ENCODE measurements around the gene IL10RB.

Gene IL10RB

DNA sequence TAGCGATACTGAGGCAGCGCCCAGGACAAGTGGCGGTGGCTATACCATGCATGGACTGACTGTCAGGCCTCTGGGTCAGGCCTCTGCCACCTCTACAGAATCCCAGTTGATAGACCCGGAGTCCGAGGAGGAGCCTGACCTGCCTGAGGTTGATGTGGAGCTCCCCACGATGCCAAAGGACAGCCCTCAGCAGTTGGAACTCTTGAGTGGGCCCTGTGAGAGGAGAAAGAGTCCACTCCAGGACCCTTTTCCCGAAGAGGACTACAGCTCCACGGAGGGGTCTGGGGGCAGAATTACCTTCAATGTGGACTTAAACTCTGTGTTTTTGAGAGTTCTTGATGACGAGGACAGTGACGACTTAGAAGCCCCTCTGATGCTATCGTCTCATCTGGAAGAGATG, 3.2 kb upstream of the IL10RB start:
- DNase-seq (ENCODE audit: insufficient read length, low spot score) (no peak), FAIRE-seq (no peak)

DNA sequence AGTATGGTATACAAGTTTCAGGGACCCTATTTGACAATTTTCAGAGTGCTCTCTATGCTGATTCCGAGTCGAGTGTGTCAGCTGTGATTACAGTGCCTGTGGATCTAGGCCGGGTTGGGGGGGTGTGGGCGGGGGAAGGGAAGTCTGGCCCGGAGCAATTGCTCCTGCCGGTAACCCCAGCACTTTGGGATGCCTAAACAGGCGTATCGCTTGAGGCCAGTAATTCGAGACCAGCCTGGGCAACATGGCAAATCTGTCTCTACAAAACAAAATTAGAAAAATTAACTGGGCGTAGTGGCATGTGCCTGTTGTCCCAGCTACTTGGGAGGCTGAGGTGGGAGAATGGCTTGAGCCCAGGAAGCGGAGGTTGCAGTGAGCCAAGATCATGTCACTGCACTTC, 1.6 kb upstream of the IL10RB start:
- FAIRE-seq: no peak

DNA sequence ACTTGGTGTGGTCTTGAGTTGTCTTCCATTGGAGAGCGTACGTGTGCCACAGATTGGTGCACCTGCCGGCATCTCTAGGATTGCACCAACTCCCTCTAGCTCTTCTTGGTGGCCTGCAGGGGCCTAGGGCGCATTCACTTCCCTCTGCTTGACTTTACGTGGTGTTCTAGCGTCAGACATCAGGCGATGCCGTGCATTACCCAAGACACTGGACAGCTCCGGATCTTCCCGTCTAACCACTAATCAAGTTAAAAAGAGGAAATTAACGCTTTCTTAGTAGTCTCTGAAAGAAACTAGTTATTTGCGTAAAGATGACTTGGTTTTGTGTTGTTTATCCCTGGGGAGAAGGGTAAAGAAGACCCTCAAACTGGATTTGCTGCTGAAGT, 510 bp upstream of the IL10RB start:
- DNase-seq (ENCODE audit: insufficient read length, low spot score): no peak
- FAIRE-seq: no peak

More for the DNA sequence above, 1.6 kb upstream of the IL10RB start:
- no peak for DNase-seq (ENCODE audit: insufficient read length, low spot score)

DNA sequence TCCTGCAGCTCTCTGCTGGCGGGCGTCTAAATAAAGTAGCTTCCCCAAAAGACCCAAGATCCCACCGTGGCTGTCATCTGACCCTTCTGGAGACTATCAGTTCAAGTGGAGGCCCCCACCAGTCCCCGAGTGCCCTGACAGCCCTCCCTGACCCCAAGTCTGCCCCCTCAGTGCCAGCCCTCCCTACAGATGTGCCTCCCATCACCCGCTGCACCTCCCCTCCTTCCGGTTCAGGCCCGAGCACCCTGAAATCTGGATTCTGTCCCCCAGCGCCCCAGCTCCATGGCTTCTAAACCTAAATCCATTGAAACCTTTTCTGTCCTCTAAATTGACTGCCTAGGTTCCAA, 595 bp downstream of the IL10RB start:
- no peak for FAIRE-seq
- DNase-seq (ENCODE audit: insufficient read length, low spot score): no peak

DNA sequence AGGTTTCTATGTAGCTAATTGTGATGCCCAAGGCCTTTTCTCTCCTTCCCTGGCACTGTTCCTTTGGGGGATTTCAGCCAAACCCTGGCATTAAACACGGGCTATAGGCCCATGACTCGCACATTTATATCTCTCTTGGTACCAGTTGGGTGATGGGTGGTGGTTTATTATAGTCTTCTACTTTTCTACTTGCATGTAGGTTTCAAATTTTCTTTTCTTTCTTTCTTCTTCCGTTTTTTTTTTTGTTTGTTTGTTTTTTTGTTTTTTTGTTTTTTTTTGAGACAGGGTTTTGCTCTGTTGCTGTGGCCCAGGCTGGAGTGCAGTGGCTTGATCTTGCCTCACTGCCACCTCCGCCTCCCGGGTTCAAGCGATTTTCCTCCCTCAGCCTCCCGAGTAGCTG, 1.1 kb downstream of the IL10RB start:
- FAIRE-seq (no peak), DNase-seq (ENCODE audit: insufficient read length, low spot score) (no peak)

DNA sequence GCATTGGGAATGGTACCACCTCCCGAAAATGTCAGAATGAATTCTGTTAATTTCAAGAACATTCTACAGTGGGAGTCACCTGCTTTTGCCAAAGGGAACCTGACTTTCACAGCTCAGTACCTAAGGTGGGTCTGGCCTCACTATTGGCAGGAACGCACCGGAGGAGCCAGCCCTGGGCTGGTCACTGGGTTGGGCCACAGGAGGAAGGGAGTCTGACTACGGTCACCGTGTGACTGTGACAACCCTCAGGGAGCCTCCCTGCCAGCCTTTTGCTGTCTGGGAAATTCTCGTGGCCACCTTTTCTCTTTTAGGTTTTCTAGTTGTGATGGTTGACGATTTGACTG, 2.2 kb downstream of the IL10RB start:
- no peak for FAIRE-seq
- DNase-seq (ENCODE audit: insufficient read length, low spot score): no peak

GRCh38 chr21:33268737-33269441, 2.7 kb downstream of the IL10RB start:
- FAIRE-seq (no peak), DNase-seq (ENCODE audit: insufficient read length, low spot score) (no peak)

DNA sequence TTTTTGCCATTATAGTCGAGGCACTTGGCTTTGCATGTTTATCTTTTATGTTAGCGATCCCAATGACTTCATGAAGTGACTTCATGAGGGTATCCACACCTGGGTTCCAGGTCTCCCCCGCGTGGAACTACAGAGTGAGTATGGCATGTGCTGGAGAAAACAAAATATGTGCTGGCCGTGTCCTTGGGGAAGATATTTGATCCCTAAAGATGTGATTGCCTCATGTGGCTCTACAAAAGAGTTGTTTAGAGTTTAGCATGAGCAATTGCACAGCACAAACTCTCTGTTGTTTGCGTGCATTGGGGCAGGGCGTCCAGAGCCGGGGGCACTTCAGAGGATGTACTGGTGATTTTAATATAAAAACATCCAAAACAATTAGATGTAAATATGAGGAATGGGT, 4.8 kb downstream of the IL10RB start:
- FAIRE-seq (no peak), DNase-seq (ENCODE audit: insufficient read length, low spot score) (no peak)

DNA sequence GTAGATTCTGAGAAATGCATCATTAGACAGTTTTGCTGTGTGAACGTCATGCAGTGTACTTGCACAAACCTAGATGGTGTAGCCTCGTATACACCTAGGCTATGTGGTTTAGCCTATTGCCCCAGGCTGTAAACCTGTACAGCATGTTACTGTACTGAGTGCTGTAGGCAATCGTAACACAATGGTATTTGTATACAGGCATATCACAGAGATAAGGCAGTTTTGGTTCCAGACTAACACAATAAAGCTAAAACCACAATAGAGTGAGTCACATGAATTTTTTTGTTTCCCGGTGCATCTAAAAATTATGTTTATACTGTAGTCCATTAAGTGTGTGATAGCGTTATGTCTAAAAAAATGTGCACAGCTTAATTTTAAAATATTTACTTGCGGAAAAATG, 6.9 kb downstream of the IL10RB start:
- FAIRE-seq (peak; percentile 9), DNase-seq (ENCODE audit: insufficient read length, low spot score) (no peak)

DNA sequence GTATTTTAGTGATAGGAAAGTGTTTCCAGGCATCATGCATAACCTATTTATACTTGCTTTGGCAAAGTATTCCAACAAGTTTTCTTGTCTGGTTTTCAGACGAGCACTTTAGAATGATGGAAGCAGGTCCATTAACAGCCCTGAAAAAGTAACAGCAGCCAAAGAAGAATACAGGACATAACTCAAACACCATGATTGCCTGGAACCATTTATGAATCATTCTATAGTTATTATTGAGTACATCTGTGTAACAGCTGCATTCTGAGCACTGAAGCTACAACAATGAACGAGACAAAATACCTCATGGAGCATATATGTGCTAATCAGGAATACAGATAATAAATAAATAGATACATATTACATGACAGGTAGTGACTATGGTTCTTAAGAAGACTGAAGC, 12.6 kb downstream of the IL10RB start:
- DNase-seq (ENCODE audit: insufficient read length, low spot score) (no peak), FAIRE-seq (no peak)

GRCh38 chr21:33279330-33279820, 13.2 kb downstream of the IL10RB start:
- DNase-seq (ENCODE audit: insufficient read length, low spot score) (no peak), FAIRE-seq (no peak)

- FAIRE-seq (no peak), DNase-seq (ENCODE audit: insufficient read length, low spot score) (no peak)
Measured at GRCh38 chr21:33281096-33281652, 15.0 kb downstream of the IL10RB start.

DNA sequence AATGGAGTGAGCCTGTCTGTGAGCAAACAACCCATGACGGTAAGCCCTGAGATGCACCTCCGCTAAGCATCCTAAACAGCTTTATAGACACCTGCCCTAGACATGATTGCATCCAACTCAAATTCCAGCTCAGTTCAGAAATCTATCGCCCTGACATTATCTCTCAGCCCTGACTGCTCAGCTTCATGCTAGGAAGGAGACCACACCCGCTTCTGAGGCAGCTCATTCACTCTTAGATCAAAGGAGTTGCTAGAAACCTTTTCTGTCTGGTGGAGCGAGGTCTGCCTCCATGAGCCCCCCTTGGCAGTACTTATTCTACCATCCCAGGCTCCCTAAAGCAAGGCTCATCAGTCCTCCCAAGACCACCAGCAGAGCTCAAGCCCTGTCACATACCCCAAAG, 17.0 kb downstream of the IL10RB start:
- DNase-seq (ENCODE audit: insufficient read length, low spot score) (no peak), FAIRE-seq (no peak)

GRCh38 chr21:33286076-33286475, 19.9 kb downstream of the IL10RB start:
- peak; percentile 16 for FAIRE-seq

GRCh38 chr21:33286600-33287456, 20.7 kb downstream of the IL10RB start:
- no peak for DNase-seq (ENCODE audit: insufficient read length, low spot score)
- FAIRE-seq: no peak

More at GRCh38 chr21:33286076-33286475, 19.9 kb downstream of the IL10RB start:
- DNase-seq (ENCODE audit: insufficient read length, low spot score): no peak

DNA sequence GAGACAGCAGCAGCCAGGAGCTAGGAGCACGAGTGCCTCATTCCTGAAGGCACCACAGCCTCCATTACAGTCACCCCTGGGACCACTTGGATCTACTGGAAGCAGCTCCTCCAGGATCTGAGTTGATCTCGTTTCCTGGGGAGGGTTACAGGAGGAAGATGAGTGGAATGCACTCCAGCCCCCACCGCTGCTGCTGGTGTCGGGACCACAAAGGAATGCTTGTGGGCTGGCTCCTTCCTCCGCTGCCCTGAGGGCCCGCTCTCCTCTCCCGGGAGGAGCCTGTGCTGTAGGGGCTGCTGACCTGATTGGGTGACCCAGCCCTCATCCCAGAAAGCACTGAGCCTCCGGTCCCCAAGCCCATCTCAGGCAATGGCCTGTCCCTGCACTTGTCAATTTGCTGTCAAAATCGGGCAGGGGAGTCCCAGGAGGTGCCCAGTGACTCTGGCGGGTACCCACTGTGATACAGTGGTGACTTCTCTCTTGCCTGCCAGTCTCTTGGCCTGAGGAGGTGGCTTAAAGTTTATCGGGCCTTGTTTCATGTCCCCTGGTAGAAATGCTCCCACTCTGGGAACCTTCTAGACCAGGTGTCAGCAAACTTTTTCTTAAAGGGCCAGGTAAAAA, 23.1 kb downstream of the IL10RB start:
- no peak for DNase-seq (ENCODE audit: insufficient read length, low spot score)

DNA sequence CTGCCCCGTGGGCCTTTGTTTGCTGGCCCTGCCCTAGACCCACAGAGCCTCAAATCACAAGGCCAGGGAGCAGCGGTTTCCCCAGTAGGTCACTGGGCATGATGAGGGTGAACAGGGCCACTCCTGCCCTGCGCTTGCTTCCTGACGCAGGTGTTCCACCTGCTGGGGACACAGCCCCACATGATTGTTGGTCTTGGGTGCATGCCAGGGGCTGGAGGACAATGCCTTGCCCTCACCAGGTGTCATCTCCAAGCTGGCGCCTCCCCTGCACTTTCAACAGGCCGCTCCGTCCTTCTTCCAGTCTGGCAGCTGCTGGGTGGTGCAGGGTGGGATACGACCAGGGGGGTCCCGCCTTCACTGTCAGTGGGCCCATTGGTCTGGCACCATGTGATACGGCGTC, 24.3 kb downstream of the IL10RB start:
- no peak for DNase-seq (ENCODE audit: insufficient read length, low spot score)
- FAIRE-seq: no peak

More for the DNA sequence above, 23.1 kb downstream of the IL10RB start:
- peak; percentile 86 for FAIRE-seq

DNA sequence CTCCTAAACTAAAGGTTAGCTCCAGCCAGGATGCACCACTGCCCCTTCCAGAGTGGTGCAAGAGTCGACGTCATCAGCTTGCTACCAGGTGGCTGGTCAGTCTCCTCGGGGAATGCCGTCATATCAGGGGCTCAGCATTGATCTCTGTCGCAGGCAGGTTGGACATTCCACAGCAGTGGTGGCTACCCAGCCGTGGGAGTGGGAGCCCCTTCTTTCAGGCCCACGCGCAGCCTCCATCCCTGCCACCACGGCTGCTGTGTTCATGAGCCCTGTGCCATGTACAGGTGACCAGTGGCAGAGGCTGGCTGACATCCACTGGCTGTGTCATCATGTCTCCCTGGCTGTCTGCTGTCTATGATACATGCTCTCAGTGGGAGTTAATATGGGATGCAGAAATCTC, 25.5 kb downstream of the IL10RB start:
- FAIRE-seq: no peak

GRCh38 chr21:33292724-33293123, 26.6 kb downstream of the IL10RB start:
- DNase-seq (ENCODE audit: insufficient read length, low spot score): no peak
- no peak for FAIRE-seq

More for the DNA sequence above, 25.5 kb downstream of the IL10RB start:
- no peak for DNase-seq (ENCODE audit: insufficient read length, low spot score)

DNA sequence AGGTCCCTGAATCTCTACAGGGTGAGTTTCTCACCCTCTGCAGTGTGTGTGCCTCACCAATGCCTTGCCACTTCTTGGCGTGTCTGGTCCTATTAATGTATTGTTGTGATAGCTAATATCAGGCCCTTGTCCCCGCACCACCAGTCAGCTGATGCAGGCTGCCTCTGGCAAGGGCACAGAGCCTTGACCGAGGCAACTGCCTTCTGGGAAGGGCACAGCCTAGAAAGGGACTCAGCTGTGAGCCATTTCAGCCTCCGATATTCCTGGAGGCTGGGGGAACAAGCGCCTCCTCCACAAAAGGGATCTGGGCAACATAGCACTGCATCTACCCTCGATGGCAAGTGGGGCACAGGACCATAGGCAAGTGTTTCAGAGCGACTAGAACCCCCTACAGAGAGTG, 27.0 kb downstream of the IL10RB start:
- no peak for DNase-seq (ENCODE audit: insufficient read length, low spot score)
- no peak for FAIRE-seq

GRCh38 chr21:33293811-33294216, 27.6 kb downstream of the IL10RB start:
- DNase-seq (ENCODE audit: insufficient read length, low spot score): no peak
- no peak for FAIRE-seq
